ENCODE results near the gene KIRREL3.

DNA sequence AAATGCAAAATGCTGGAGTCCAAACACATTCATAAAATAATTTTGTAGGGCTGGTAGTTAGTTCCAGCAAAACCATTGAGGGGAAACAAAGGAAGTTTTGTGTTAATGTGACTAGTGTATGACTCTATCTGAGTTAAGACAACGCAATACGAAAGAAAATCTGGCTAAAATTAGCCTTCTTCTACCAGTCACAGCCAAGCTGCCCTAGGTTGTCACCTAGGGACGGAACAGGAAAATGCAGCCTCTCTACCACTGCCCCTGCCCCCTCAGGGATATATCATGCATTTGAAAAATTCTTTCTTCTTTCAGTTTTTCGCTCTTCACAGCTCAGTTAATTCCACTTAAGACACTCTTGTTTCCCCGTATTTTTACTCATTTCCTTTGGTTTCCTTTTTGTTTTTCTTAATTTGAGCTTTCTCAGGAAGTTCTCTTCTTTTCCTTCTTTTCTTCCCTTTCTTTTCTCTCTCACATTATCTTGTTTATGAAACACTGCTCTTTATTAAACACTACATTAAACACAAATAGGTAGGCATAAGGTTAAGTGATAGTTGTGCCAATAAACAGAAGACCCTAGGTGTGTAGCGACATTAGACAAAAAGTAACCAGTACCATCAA, 30.6 kb downstream of the KIRREL3 start:
- TF ChIP-seq, protein P1, sequence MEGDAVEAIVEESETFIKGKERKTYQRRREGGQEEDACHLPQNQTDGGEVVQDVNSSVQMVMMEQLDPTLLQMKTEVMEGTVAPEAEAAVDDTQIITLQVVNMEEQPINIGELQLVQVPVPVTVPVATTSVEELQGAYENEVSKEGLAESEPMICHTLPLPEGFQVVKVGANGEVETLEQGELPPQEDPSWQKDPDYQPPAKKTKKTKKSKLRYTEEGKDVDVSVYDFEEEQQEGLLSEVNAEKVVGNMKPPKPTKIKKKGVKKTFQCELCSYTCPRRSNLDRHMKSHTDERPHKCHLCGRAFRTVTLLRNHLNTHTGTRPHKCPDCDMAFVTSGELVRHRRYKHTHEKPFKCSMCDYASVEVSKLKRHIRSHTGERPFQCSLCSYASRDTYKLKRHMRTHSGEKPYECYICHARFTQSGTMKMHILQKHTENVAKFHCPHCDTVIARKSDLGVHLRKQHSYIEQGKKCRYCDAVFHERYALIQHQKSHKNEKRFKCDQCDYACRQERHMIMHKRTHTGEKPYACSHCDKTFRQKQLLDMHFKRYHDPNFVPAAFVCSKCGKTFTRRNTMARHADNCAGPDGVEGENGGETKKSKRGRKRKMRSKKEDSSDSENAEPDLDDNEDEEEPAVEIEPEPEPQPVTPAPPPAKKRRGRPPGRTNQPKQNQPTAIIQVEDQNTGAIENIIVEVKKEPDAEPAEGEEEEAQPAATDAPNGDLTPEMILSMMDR (IDR thresholded peaks at IDR 0.05; ENCODE audit: low read depth, low read length) = peak; percentile 40
- TF ChIP-seq EZH2phosphoT487 (IDR thresholded peaks at IDR 0.05; ENCODE audit: low read depth) = no peak
